Neuronal stem cell (in vitro differentiated cells): ENCODE data around the gene MLLT10.

Source experiments
- DNase-seq: peaks from one replicate; pipeline ENCODE4 v3.0.0-alpha.2; 2013; ENCODE audit warnings: low spot score
- H2AFZ ChIP-seq: one replicate; pipeline ENCODE4 v1.6.1; 2013; ENCODE audit warnings: mild to moderate bottlenecking, low read length, inconsistent platforms
- H2AK5ac ChIP-seq: 2 replicates; pipeline ENCODE4 v1.6.1; 2013; ENCODE audit warnings: low read depth, mild to moderate bottlenecking, inconsistent platforms, low read length, moderate library complexity, mixed read lengths
- H2BK120ac ChIP-seq: 2 replicates; pipeline ENCODE4 v1.6.1; 2013; ENCODE audit warnings: low read depth, mild to moderate bottlenecking, inconsistent platforms, low read length, moderate library complexity, mixed read lengths
- H2BK12ac ChIP-seq: one replicate; pipeline ENCODE4 v1.6.1; 2013; ENCODE audit warnings: low read length, inconsistent platforms
- H2BK15ac ChIP-seq: 2 replicates; pipeline ENCODE4 v1.6.1; 2013; ENCODE audit warnings: mild to moderate bottlenecking, low read length, inconsistent platforms, mixed read lengths
- H2BK5ac ChIP-seq: one replicate; pipeline ENCODE4 v1.6.1; 2013; ENCODE audit warnings: inconsistent platforms, mild to moderate bottlenecking, low read length, moderate library complexity
- H3K14ac ChIP-seq: one replicate; pipeline ENCODE4 v1.6.1; 2013; ENCODE audit warnings: low read length, inconsistent platforms
- H3K18ac ChIP-seq: 2 replicates; pipeline ENCODE4 v1.6.1; 2013; ENCODE audit warnings: low read length, inconsistent platforms
- H3K23ac ChIP-seq: 2 replicates; pipeline ENCODE4 v1.6.1; 2013; ENCODE audit warnings: low read depth, mild to moderate bottlenecking, mixed read lengths, low read length, inconsistent platforms; ENCODE audit not compliant: poor library complexity
- H3K27ac ChIP-seq: replicated peaks from 3 replicates; pipeline ENCODE4 v1.5.1; 2013; ENCODE audit warnings: low read length, inconsistent platforms
- H3K27me3 ChIP-seq, 3 experiments: 2 replicates each; pipeline ENCODE4 v1.6.1; 2013; ENCODE audit warnings: low read length in 3 of 3, mild to moderate bottlenecking in 2 of 3, inconsistent platforms in 1 of 3, low read depth in 1 of 3, mixed read lengths in 1 of 3, moderate library complexity in 1 of 3; ENCODE audit not compliant: control insufficient read depth in 3 of 3, insufficient read depth in 3 of 3
- H3K36me3 ChIP-seq, 2 donors: replicated peaks in 1 of 2; 2 replicates each; pipeline ENCODE4 v1.6.1; 2013; ENCODE audit warnings: low read length in 2 of 2; ENCODE audit not compliant: control insufficient read depth in 2 of 2, insufficient read depth in 2 of 2
- H3K4ac ChIP-seq: 2 replicates; pipeline ENCODE4 v1.6.1; 2013; ENCODE audit warnings: inconsistent platforms, mild to moderate bottlenecking, low read length, moderate library complexity
- H3K4me1 ChIP-seq, 2 donors: 1 replicate in 1 of 2; 2 replicates in 1 of 2; pipeline ENCODE4 v1.6.1; 2013; ENCODE audit warnings: low read length in 2 of 2, low read depth in 1 of 2; ENCODE audit not compliant: control insufficient read depth in 2 of 2, insufficient read depth in 1 of 2
- H3K4me2 ChIP-seq: one replicate; pipeline ENCODE4 v1.6.1; 2013; ENCODE audit warnings: mild to moderate bottlenecking, low read length, inconsistent platforms; ENCODE audit not compliant: insufficient read depth, poor library complexity, severe bottlenecking
- H3K4me3 ChIP-seq, 2 donors: 2 replicates each; pipeline ENCODE4 v1.5.1; 2013; ENCODE audit warnings: low read length in 2 of 2, mild to moderate bottlenecking in 2 of 2, inconsistent platforms in 1 of 2, moderate library complexity in 1 of 2
- H3K79me1 ChIP-seq: one replicate; pipeline ENCODE4 v1.6.1; 2013; ENCODE audit warnings: low read depth, mild to moderate bottlenecking, inconsistent platforms, low read length, moderate library complexity
- H3K9ac ChIP-seq: one replicate; pipeline ENCODE4 v1.6.1; 2013; ENCODE audit warnings: mild to moderate bottlenecking, low read depth, low read length, inconsistent platforms; ENCODE audit not compliant: poor library complexity
- H3K9me3 ChIP-seq, 2 donors: replicated peaks in 1 of 2; 2 replicates each; pipeline versions ENCODE3 to v1.6.1; 2013; ENCODE audit warnings: low read length in 2 of 2, mild to moderate bottlenecking in 2 of 2, inconsistent platforms in 1 of 2, low read depth in 1 of 2, mixed read lengths in 1 of 2, moderate library complexity in 1 of 2; ENCODE audit not compliant: control insufficient read depth in 2 of 2, insufficient read depth in 1 of 2
- H4K8ac ChIP-seq: one replicate; pipeline ENCODE4 v1.6.1; 2013; ENCODE audit warnings: low read depth, mild to moderate bottlenecking, inconsistent platforms, low read length, moderate library complexity
- H4K91ac ChIP-seq: one replicate; pipeline ENCODE4 v1.6.1; 2013; ENCODE audit warnings: low read length, low read depth, mild to moderate bottlenecking, inconsistent platforms; ENCODE audit not compliant: poor library complexity
- WGBS, 2 donors: extraction: QIAGEN DNeasy Blood & Tissue Kit; methylation state at CpG; one replicate each; pipeline ENCODE4 v1.1.7; 2013; ENCODE audit warnings: missing lambda C conversion rate in 2 of 2, mixed read lengths in 1 of 2; ENCODE audit not compliant: insufficient read length in 2 of 2, insufficient replicate concordance in 1 of 2; ENCODE audit errors: extremely low coverage in 2 of 2; 5-methylcytosine and 5-hydroxymethylcytosine counted together

The MLLT10 gene

DNA sequence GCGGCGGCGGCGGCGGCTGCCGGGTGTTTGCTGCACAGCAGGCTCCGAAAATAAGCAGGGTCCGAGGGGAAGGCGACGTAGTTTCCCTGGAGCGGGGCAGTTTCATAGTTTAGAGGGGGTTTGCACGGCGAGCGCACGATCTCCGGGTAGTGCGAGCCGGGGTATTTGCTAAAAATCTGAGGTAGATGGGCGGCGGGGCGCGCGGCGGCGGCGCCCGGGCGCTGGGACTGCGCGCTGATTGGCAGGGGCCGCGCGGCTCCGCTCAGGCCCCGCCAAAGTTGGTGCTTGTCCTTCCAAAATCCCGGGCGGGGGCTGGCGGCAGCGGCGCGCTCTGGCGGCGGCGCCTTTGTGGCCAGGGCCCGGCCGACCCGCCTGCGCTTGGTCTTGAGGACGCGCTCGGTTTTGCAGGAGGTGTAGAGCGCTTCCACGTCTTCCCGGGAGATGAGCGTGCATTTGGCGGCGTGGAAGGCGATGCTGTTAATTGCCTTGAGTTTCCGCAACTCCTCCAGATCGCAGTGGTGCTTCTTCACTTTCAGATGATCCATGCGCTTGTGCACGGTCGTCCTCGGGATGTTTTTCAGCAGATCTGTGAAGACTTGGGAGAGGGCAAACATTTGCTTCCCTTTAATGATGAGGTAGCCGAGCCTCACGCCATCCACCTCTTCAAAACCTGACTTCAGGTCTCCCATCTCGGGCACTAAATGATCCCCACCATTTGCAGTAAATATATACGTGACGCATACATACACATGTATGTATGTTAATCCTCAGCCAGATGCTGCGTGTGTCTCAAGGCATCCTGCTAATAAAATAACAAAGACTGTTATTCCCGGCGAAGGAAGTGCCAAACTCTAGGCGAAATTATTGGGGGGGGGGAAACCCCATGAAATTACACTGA lies 16.6 kb upstream of the MLLT10 start:
- Histone ChIP-seq H2AK5ac (peak overlapping the region; percentile 57), H3K4me3 (peak overlapping the region; percentile 86 to 100), H3K4ac (no peak overlapping the region), H4K8ac (no peak overlapping the region), H3K23ac (peak overlapping the region; percentile 78), H3K4me2 (peak overlapping the region; percentile 66), H3K36me3 (peaks cover 7 to 42% of the 10 kb centered on the region in 2 donors), H3K9me3 (no peaks in the 10 kb centered on the region), H2BK120ac (peak overlapping the region; percentile 74), H3K4me1 (peaks cover 3 to 24% of the 10 kb centered on the region in 2 donors), H3K9ac (peak overlapping the region; percentile 92), H4K91ac (no peak overlapping the region), H2AFZ (no peak overlapping the region), H3K27ac (peak overlapping the region; percentile 96), H3K27me3 (no peaks in the 10 kb centered on the region), H2BK15ac (no peak overlapping the region), H2BK5ac (peak overlapping the region; percentile 93), H3K14ac (peak overlapping the region; percentile 50), H2BK12ac (no peak overlapping the region), H3K79me1 (no peaks in the 10 kb centered on the region), H3K18ac (peak overlapping the region; percentile 97)
- WGBS, 2 donors: no CpG with 5 or more reads among the region's 73 CpGs
- no peak for DNase-seq

DNA sequence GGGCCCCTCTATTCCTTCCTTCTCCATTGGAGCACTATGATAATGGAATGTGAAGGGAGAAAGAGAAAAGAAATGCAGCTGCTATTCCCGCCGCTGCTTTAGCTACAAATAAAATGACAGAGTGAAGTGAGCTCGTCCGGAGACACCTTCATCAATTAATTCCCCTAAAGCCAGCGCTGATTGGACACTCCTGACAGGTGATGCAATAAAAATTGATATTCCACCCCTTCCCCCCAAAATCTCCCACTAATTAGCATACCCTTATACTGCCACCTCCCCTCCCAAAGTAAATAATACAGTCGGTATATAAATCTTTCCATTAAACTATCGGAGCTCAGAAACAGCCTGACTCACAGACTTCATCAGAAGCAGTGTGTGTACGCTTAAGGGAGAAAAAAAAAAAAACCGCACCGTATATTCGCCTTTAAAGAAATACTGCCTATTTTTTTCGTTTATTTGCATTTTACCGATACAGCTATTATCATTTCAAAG lies 15.8 kb upstream of the MLLT10 start:
- Histone ChIP-seq H4K8ac (no peak overlapping the region), H3K9ac (no peak overlapping the region), H2BK120ac (no peak overlapping the region), H3K27me3 (no peaks in the 10 kb centered on the region), H2BK12ac (no peak overlapping the region), H3K4me1 (peaks cover 3 to 26% of the 10 kb centered on the region in 2 donors), H3K4me2 (peak overlapping the region; percentile 66), H3K18ac (no peak overlapping the region), H4K91ac (no peak overlapping the region), H3K27ac (peak overlapping the region; percentile 96), H2AK5ac (no peak overlapping the region), H3K14ac (no peak overlapping the region), H3K4me3 (peak overlapping the region; percentile 86 to 100), H2BK5ac (no peak overlapping the region), H3K4ac (no peak overlapping the region), H3K36me3 (peaks cover 5 to 33% of the 10 kb centered on the region in 2 donors), H3K23ac (no peak overlapping the region), H2AFZ (no peak overlapping the region), H2BK15ac (no peak overlapping the region), H3K79me1 (no peaks in the 10 kb centered on the region), H3K9me3 (no peaks in the 10 kb centered on the region)
- no peak for DNase-seq
- no CpG with 5 or more reads among the region's 13 CpGs for WGBS, 2 donors

- Histone ChIP-seq H3K23ac (no peak overlapping the region), H3K79me1 (no peaks in the 10 kb centered on the region), H3K14ac (no peak overlapping the region), H3K4ac (no peak overlapping the region), H2AFZ (no peak overlapping the region), H4K91ac (no peak overlapping the region), H3K4me2 (peak overlapping the region; percentile 66), H3K4me1 (peaks cover 6 to 30% of the 10 kb centered on the region in 2 donors), H2BK5ac (no peak overlapping the region), H3K27me3 (no peaks in the 10 kb centered on the region), H3K18ac (no peak overlapping the region), H3K27ac (peak overlapping the region; percentile 96), H2BK12ac (no peak overlapping the region), H3K9ac (no peak overlapping the region), H2BK15ac (no peak overlapping the region), H4K8ac (no peak overlapping the region), H2AK5ac (no peak overlapping the region), H3K9me3 (no peaks in the 10 kb centered on the region), H3K4me3 (peak overlapping the region; percentile 71 to 86), H3K36me3 (peaks cover 5 to 27% of the 10 kb centered on the region in 2 donors), H2BK120ac (no peak overlapping the region)
- DNase-seq: no peak
- no CpG with 5 or more reads among the region's 16 CpGs for WGBS, 2 donors
Measured at GRCh38 chr10:21518641-21519396, 15.2 kb upstream of the MLLT10 start.
